GM12875 (cell line): ENCODE data around the gene PIEZO2.
A peak's percentile ranks its signal among the peaks of the same experiment; 100 is the strongest.

Experiments used
- H3K4me3 ChIP-seq: one replicate; pipeline ENCODE4 v1.5.1; 2011; ENCODE audit warnings: low read depth, low read length, control low read depth
- CTCF ChIP-seq: IDR thresholded peaks from 2 replicates; pipeline ENCODE4 v1.5.1; 2011; ENCODE audit warnings: low read depth, mild to moderate bottlenecking, control low read depth, inconsistent platforms, low read length, moderate library complexity, borderline replicate concordance; ENCODE audit not compliant: insufficient read depth

Gene PIEZO2

GRCh38 chr18:11150271-11150615, 874 bp upstream of the PIEZO2 start:
- H3K4me3 ChIP-seq = no peak overlapping the region

GRCh38 chr18:11148680-11149440, 509 bp downstream of the PIEZO2 start:
- TF ChIP-seq CTCF = no peak
- peak overlapping the region; percentile 63 for H3K4me3 ChIP-seq

More at GRCh38 chr18:11150271-11150615, 874 bp upstream of the PIEZO2 start:
- no peak for TF ChIP-seq CTCF

- TF ChIP-seq CTCF = no peak
- H3K4me3 ChIP-seq = peak overlapping the region; percentile 63
These were observed 1.2 kb downstream of the PIEZO2 start for GRCh38 chr18:11147962-11148679.

GRCh38 chr18:11147371-11147951, 1.9 kb downstream of the PIEZO2 start:
- TF ChIP-seq CTCF = no peak
- peak overlapping the region; percentile 63 for H3K4me3 ChIP-seq

GRCh38 chr18:11146947-11147345, 2.4 kb downstream of the PIEZO2 start:
- H3K4me3 ChIP-seq = peak overlapping the region; percentile 63
- no peak for TF ChIP-seq CTCF

- no peak overlapping the region for H3K4me3 ChIP-seq
- no peak for TF ChIP-seq CTCF
These were observed 3.0 kb downstream of the PIEZO2 start for GRCh38 chr18:11146238-11146946.
